Measurements from ENCODE around the gene PDZRN4.

DNA sequence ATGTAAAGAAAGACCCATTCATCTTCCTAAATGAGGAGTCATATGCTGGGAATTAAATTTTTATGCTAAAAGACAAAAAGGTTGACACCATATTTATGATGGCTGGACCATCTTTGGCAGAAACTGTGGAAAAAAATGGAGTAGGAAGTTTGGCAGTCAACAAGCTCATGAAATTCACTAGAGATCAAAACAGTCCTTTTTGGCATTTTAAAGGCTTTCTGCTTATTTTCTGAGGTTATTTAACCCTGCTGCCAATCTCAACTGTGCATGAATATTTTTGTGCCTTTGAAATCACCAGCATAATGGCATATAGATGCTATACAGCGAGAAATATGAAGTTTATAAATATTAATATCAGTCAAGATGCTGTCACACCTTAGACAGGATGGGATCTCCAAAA is 399.5 kb downstream of the PDZRN4 start:
- TF ChIP-seq POLR2AphosphoS5 (IDR thresholded peaks at IDR 0.05; ENCODE audit: low read depth, low read length): no peak
- TF ChIP-seq SIN3A (IDR thresholded peaks at IDR 0.05; ENCODE audit: borderline replicate concordance, insufficient read depth, low read length): no peak
- TF ChIP-seq, protein P1, sequence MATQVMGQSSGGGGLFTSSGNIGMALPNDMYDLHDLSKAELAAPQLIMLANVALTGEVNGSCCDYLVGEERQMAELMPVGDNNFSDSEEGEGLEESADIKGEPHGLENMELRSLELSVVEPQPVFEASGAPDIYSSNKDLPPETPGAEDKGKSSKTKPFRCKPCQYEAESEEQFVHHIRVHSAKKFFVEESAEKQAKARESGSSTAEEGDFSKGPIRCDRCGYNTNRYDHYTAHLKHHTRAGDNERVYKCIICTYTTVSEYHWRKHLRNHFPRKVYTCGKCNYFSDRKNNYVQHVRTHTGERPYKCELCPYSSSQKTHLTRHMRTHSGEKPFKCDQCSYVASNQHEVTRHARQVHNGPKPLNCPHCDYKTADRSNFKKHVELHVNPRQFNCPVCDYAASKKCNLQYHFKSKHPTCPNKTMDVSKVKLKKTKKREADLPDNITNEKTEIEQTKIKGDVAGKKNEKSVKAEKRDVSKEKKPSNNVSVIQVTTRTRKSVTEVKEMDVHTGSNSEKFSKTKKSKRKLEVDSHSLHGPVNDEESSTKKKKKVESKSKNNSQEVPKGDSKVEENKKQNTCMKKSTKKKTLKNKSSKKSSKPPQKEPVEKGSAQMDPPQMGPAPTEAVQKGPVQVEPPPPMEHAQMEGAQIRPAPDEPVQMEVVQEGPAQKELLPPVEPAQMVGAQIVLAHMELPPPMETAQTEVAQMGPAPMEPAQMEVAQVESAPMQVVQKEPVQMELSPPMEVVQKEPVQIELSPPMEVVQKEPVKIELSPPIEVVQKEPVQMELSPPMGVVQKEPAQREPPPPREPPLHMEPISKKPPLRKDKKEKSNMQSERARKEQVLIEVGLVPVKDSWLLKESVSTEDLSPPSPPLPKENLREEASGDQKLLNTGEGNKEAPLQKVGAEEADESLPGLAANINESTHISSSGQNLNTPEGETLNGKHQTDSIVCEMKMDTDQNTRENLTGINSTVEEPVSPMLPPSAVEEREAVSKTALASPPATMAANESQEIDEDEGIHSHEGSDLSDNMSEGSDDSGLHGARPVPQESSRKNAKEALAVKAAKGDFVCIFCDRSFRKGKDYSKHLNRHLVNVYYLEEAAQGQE (IDR thresholded peaks at IDR 0.05; ENCODE audit: insufficient read depth in 1 of 2, low read depth in 2 of 2, low read length in 2 of 2): no peak
- no peak for TF ChIP-seq TAF1 (IDR thresholded peaks at IDR 0.05; ENCODE audit: borderline replicate concordance, insufficient read depth, low read length)
- TF ChIP-seq FOXP2 (optimal IDR thresholded peaks at IDR 0.05; ENCODE audit: borderline replicate concordance, extremely low read depth, extremely low read length, insufficient read depth): no peak

Measured in PFSK-1 (cell line).